H1 (cell line): Measurements from ENCODE around the gene CAVIN4. TPM values are rescaled to one million over a fixed set of nuclear protein-coding genes. Genes with fewer than 3 reads are reported as not detected.

ENCODE experiments used
- CBX8 ChIP-seq: fragments of 300-800, 300-1000 bp; sonication (generic); IDR thresholded peaks from 2 replicates; pipeline ENCODE4 v1.7.1; 2016; ENCODE audit warnings: low read depth, low read length, borderline replicate concordance
- CHD1 ChIP-seq: IDR thresholded peaks from 2 replicates; pipeline ENCODE4 v1.6.1; 2012; ENCODE audit warnings: low read depth, low read length, improper control_type of control experiment
- CHD2 ChIP-seq: IDR thresholded peaks from 2 replicates; pipeline ENCODE4 v1.6.1; 2012; ENCODE audit warnings: low read length, improper control_type of control experiment
- E2F6 ChIP-seq: IDR thresholded peaks from 2 replicates; pipeline ENCODE4 v1.6.1; 2012; ENCODE audit warnings: inconsistent platforms
- NANOG ChIP-seq: IDR thresholded peaks from 2 replicates; pipeline ENCODE4 v1.6.1; 2011; ENCODE audit warnings: low read length, low read depth, mild to moderate bottlenecking, inconsistent platforms; ENCODE audit not compliant: insufficient read depth, poor library complexity, severe bottlenecking
- SIRT6 ChIP-seq: IDR thresholded peaks from one replicate; pipeline ENCODE4 v1.7.1; 2012; ENCODE audit warnings: low read length, inconsistent platforms
- SIX5 ChIP-seq: IDR thresholded peaks from 2 replicates; pipeline ENCODE4 v1.6.1; 2011; ENCODE audit warnings: mild to moderate bottlenecking, low read depth, low read length
- polyA plus RNA-seq, 7 experiments: library from polyadenylated mRNA; depleted of rRNA in 3 of 7; stranded (reverse) in 5 of 7; unstranded in 2 of 7; fragments of >200 nt in 5 of 7; fragments of 200-250 nt in 2 of 7; gene quantifications; 1 replicate in 5 of 7; 2 replicates in 1 of 7; 4 replicates in 1 of 7; pipeline versions ENCODE4 v1.2.1 to v1.2.3, GENCODE V29; 2011 to 2013; ENCODE audit warnings: missing spikeins in 2 of 7, mixed read lengths in 2 of 7
- total RNA-seq: library from RNA; stranded (reverse); fragmentation: NEBNext Ultra II Directional; extraction: Animal tissue kit (Norgen Biotek cat#: 25700); gene quantifications from 2 replicates; pipeline ENCODE4 v1.2.1, GENCODE V29; 2021

The CAVIN4 gene
- total and polyA plus RNA-seq, 2 of the 8 experiments (the other 6 are each of a cell fraction or from before 2014, with no cell fraction given): 2.3 to 9.1 TPM

- TF ChIP-seq E2F6 (no peak), CBX8 (no peak), NANOG (no peak), CHD1 (no peak), SIX5 (no peak), CHD2 (no peak), SIRT6 (no peak)
Observed at GRCh38 chr9:100581661-100582060, 3.8 kb downstream of the CAVIN4 start (continued).
